HCT116 (cell line): ENCODE measurements around the gene KIAA0319L. TPM values are rescaled to one million over a fixed set of nuclear protein-coding genes. Genes with fewer than 3 reads are reported as not detected.

Source experiments
- ATAC-seq: fragments of 200-7000 bp; cut with Tn5 transposase; 2 replicates; pipeline ENCODE4 v1.9.1; 2020; ENCODE audit warnings: mild to moderate bottlenecking, moderate library complexity
- BruUV-seq: library from RNA; stranded (reverse); fragments of 400-500 nt; replicated peaks from 2 replicates; lab custom pipeline; 2021; lab: Mats Ljungman, UMichigan
- CTCF ChIA-PET: fragments of 300-600 bp; sonication (Branson Sonifier 250); formaldehyde crosslinking; loops from one replicate; lab custom pipeline; 2021; ENCODE audit warnings: antibody characterized with exemption; lab: Charles Lee
- POLR2A ChIA-PET: fragments of 300-600, 350-600 bp; sonication (Branson Sonifier 250); formaldehyde crosslinking; loops from one replicate; lab custom pipeline; 2021; ENCODE audit warnings: antibody characterized with exemption; lab: Charles Lee
- RAD21 ChIA-PET, 2 experiments: fragments of 300-600 bp; sonication (Branson Sonifier 250); formaldehyde crosslinking; loops; one replicate each; lab custom pipeline; 2023; ENCODE audit warnings: low total read pairs in 2 of 2; ENCODE audit not compliant: uncharacterized antibody in 2 of 2, unreplicated experiment in 2 of 2, low non-redundant PET in 1 of 2; lab: Charles Lee
- DNase-seq: peaks from one replicate; pipeline ENCODE4 v3.0.0-alpha.2; 2010; ENCODE audit warnings: low read depth, low spot score
- H2AFZ ChIP-seq: fragments of 200-600 bp; shearing (Covaris generic), sonication (generic); 2 replicates; pipeline ENCODE4 v1.6.1; 2017; ENCODE audit warnings: low read depth, mixed run types, mixed read lengths, antibody characterized with exemption, low read length; ENCODE audit not compliant: poor library complexity, severe bottlenecking
- H3K27ac ChIP-seq: 2 replicates; pipeline ENCODE4 v1.5.1; 2012; ENCODE audit warnings: low read depth, low read length
- H3K27me3 ChIP-seq: fragments of 200-600 bp; sonication (generic); 2 replicates; pipeline ENCODE4 v1.6.1; 2016; ENCODE audit warnings: mixed run types, low read length, mixed read lengths; ENCODE audit not compliant: insufficient read depth
- H3K36me3 ChIP-seq, 2 experiments: fragments of 200-500 bp in 1 of 2; fragments of 200-600 bp in 1 of 2; sonication (Bioruptor generic) in 1 of 2; sonication (generic) in 1 of 2; 2 replicates each; pipeline versions ENCODE4 v1.5.1 to v1.6.1; 2014 to 2016; ENCODE audit warnings: low read length in 2 of 2, inconsistent platforms in 1 of 2, mixed read lengths in 1 of 2, mixed run types in 1 of 2; ENCODE audit not compliant: insufficient read depth in 2 of 2, control insufficient read depth in 1 of 2
- H3K4me1 ChIP-seq, 2 experiments: fragments of 200-600 bp in 1 of 2; sonication (generic) in 1 of 2; 2 replicates each; pipeline versions ENCODE4 v1.5.1 to v1.6.1; 2012 to 2017; ENCODE audit warnings: low read length in 2 of 2, inconsistent platforms in 1 of 2, mild to moderate bottlenecking in 1 of 2, mixed read lengths in 1 of 2, mixed run types in 1 of 2, moderate library complexity in 1 of 2; ENCODE audit not compliant: insufficient read depth in 2 of 2, control insufficient read depth in 1 of 2
- H3K4me2 ChIP-seq: fragments of 200-600 bp; sonication (generic); 2 replicates; pipeline ENCODE4 v1.6.1; 2017; ENCODE audit warnings: mixed run types, low read length, mixed read lengths
- H3K4me3 ChIP-seq, 2 experiments: fragments of 200-600 bp in 1 of 2; sonication (generic) in 1 of 2; replicated peaks in 1 of 2; 2 replicates each; pipeline ENCODE4 v1.5.1; 2011 to 2016; ENCODE audit warnings: low read length in 2 of 2, control low read depth in 1 of 2, low read depth in 1 of 2, mild to moderate bottlenecking in 1 of 2, mixed read lengths in 1 of 2, mixed run types in 1 of 2
- H3K79me2 ChIP-seq: fragments of 200-600 bp; sonication (generic); 2 replicates; pipeline ENCODE4 v1.6.1; 2017; ENCODE audit warnings: mild to moderate bottlenecking, mixed run types, low read length, moderate library complexity, mixed read lengths; ENCODE audit not compliant: insufficient read depth
- H3K9ac ChIP-seq: fragments of 200-600 bp; sonication (generic); 2 replicates; pipeline ENCODE4 v1.6.1; 2016; ENCODE audit warnings: low read length, mixed read lengths
- H3K9me2 ChIP-seq: fragments of 200-600 bp; sonication (generic), shearing (Covaris generic); 2 replicates; pipeline ENCODE4 v1.6.1; 2017; ENCODE audit warnings: mixed run types, mild to moderate bottlenecking, moderate library complexity; ENCODE audit not compliant: insufficient read depth
- H3K9me3 ChIP-seq, 2 experiments: fragments of 200-500 bp in 1 of 2; fragments of 200-600 bp in 1 of 2; sonication (Bioruptor generic) in 1 of 2; sonication (generic) in 1 of 2; 2 replicates each; pipeline ENCODE4 v1.6.1; 2014 to 2017; ENCODE audit warnings: low read length in 2 of 2, mixed read lengths in 2 of 2, inconsistent platforms in 1 of 2, low read depth in 1 of 2, mild to moderate bottlenecking in 1 of 2, mixed run types in 1 of 2, moderate library complexity in 1 of 2; ENCODE audit not compliant: control insufficient read depth in 1 of 2, insufficient read depth in 1 of 2
- H4K20me1 ChIP-seq: fragments of 200-600 bp; sonication (generic), shearing (Covaris generic); 2 replicates; pipeline ENCODE4 v1.6.1; 2017; ENCODE audit warnings: mixed run types, mild to moderate bottlenecking, moderate library complexity; ENCODE audit not compliant: insufficient read depth
- ATF3 ChIP-seq: IDR thresholded peaks from 2 replicates; pipeline ENCODE4 v1.6.1; 2012
- EGR1 ChIP-seq: IDR thresholded peaks from 2 replicates; pipeline ENCODE4 v1.6.1; 2012; ENCODE audit warnings: low read depth
- MAX ChIP-seq: IDR thresholded peaks from 2 replicates; pipeline ENCODE4 v1.6.1; 2012
- POLR2A ChIP-seq: IDR thresholded peaks from 2 replicates; pipeline ENCODE4 v1.7.0; 2011; ENCODE audit warnings: borderline replicate concordance; ENCODE audit not compliant: insufficient read depth, insufficient read length; ENCODE audit errors: extremely low read depth
- POLR2AphosphoS5 ChIP-seq: IDR thresholded peaks from 2 replicates; pipeline ENCODE4 v1.6.1; 2011; ENCODE audit warnings: mild to moderate bottlenecking, low read depth, low read length, moderate library complexity
- SP1 ChIP-seq: IDR thresholded peaks from 2 replicates; pipeline ENCODE4 v1.6.1; 2012; ENCODE audit warnings: low read depth
- SRF ChIP-seq: IDR thresholded peaks from 2 replicates; pipeline ENCODE4 v1.6.1; 2012; ENCODE audit warnings: low read depth
- ZNF274 ChIP-seq: fragments of 200-500 bp; sonication (Bioruptor generic); IDR thresholded peaks from 2 replicates; pipeline ENCODE4 v1.6.1; 2014; ENCODE audit warnings: mild to moderate bottlenecking, low read depth, low read length, inconsistent platforms
- intact Hi-C: fragments of 100-400 bp; cut with micrococcal nuclease; formaldehyde crosslinking; loops from 2 replicates; pipeline ENCODE4 v1.10.0; 2022
- total RNA-seq: library from RNA; stranded (reverse); gene quantifications from one replicate; pipeline ENCODE4 v1.2.1, GENCODE V29; 2021; ENCODE audit not compliant: unreplicated experiment

KIAA0319L gene
- total RNA-seq, 1 experiment from 2014 or later: 35.6 TPM

GRCh38 chr1:35565742-35566133, 8.5 kb upstream of the KIAA0319L start (continued):
- no peak for TF ChIP-seq POLR2AphosphoS5
- TF ChIP-seq ZNF274: no peak
- TF ChIP-seq POLR2A: no peak
- no peak for TF ChIP-seq ATF3
- no peak for TF ChIP-seq EGR1

DNA sequence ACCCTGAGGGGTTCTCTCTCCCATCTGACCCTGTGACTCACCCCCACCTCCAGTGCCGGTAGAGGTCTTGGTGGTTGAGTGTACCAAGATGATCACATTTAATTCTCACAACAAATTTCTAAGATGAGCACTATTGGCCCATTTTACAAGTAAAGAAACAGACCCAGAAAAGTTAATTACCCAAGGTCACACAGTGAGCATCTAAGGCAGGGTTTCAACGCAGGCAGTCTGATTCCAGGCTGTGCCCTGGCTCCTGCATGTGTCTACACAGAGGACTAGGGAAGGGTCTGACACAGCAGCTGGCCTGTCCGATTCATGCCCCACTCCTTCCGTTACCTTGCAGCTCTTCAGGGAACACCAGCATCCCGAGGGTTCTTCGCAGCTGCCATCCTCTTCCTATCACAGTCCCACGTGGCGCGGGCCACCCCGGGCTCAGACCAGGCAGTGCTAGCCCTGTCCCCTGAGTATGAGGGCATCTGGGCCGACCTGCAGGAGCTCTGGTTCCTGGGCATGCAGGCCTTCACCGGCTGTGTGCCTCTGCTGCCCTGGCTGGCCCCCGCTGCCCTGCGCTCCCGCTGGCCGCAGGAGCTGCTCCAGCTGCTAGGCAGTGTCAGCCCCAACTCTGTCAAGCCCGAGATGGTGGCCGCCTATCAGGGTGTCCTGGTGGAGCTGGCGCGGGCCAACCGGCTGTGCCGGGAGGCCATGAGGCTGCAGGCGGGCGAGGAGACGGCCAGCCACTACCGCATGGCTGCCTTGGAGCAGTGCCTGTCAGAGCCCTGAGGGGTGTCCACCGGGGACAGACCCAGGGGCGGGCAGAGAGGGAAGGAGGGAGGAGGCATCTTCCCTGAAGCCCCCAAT, 7.9 kb upstream of the KIAA0319L start:
- no peak overlapping the region for H3K27ac ChIP-seq
- BruUV-seq: no TSS peak
- TF ChIP-seq ZNF274 (no peak), SRF (no peak), MAX (no peak), POLR2AphosphoS5 (no peak), SP1 (no peak)
- H2AFZ ChIP-seq: no peak overlapping the region
- no peaks in the 10 kb centered on the region for H3K79me2 ChIP-seq
- peaks cover 4 to 7% of the 10 kb centered on the region in 2 experiments; a peak in 3 of 4 replicates for H3K36me3 ChIP-seq
- H3K4me3 ChIP-seq: no peak overlapping the region
- no peak overlapping the region for H3K4me2 ChIP-seq
- DNase-seq (no peak), ATAC-seq (no peak)
- no peaks in the 10 kb centered on the region for H4K20me1 ChIP-seq
- no peaks in the 10 kb centered on the region for H3K27me3 ChIP-seq
- no peaks in the 10 kb centered on the region for H3K9me3 ChIP-seq
- POLR2A ChIA-PET: interaction anchor here (1.0 kb wide), 1 partner anchor 8 kb away, joined by 4 read pairs; the partner anchor contains the start of gene TFAP2E
- CTCF ChIA-PET: interaction anchor here (0.6 to 1.7 kb wide), 12 partner anchors 8 to 712 kb away, joined by 3 to 32 read pairs (median 7); partner anchors contain the start of genes CLSPN, SMIM12 and TFAP2E
- no peaks in the 10 kb centered on the region for H3K9me2 ChIP-seq
- intact Hi-C loops: loop anchor here (1.0 to 2.0 kb wide), 2 partner anchors 114 to 362 kb away; no protein-coding TSS in a partner anchor
- RAD21 ChIA-PET: interaction anchor here (0.5 to 1.4 kb wide), 3 partner anchors 114 to 136 kb away, joined by 4 to 14 read pairs (median 8); no protein-coding TSS in a partner anchor
- H3K9ac ChIP-seq: no peak overlapping the region
- H3K4me1 ChIP-seq: peaks cover 3 to 6% of the 10 kb centered on the region in 2 experiments; a peak in 3 of 4 replicates
